IMR-90 (cell line): ENCODE measurements around the gene ATP2B2. TPM values are rescaled to one million over a fixed set of nuclear protein-coding genes. Genes with fewer than 3 reads are reported as not detected.

Experiments used
- ATAC-seq: fragments of 200-7000 bp; cut with Tn5 transposase; 2 replicates; pipeline ENCODE4 v1.9.1; 2020; ENCODE audit warnings: low read depth, mild to moderate bottlenecking, moderate library complexity
- BruUV-seq: library from RNA; stranded (reverse); fragments of 400-500 nt; replicated peaks from 2 replicates; lab custom pipeline; 2021; lab: Mats Ljungman, UMichigan
- CTCF ChIA-PET: fragments of 300-600 bp; formaldehyde crosslinking; extraction: SDS; loops from one replicate; lab custom pipeline; 2021; ENCODE audit warnings: antibody characterized with exemption; lab: Yijun Ruan, JAX
- POLR2A ChIA-PET: fragments of 300-600 bp; sonication (Branson Sonifier 250); formaldehyde crosslinking; loops from one replicate; lab custom pipeline; 2022; ENCODE audit warnings: antibody characterized with exemption; ENCODE audit not compliant: unreplicated experiment; lab: Charles Lee
- DNase-seq: peaks from one replicate; pipeline ENCODE4 v3.0.0; 2013
- H2AFZ ChIP-seq: replicated peaks from 2 replicates; pipeline ENCODE3; 2013; ENCODE audit warnings: low read length, mild to moderate bottlenecking; ENCODE audit not compliant: poor library complexity
- H2AK5ac ChIP-seq: 2 replicates; pipeline ENCODE4 v1.6.1; 2013; ENCODE audit warnings: low read depth, low read length, inconsistent platforms
- H2AK9ac ChIP-seq: replicated peaks from 2 replicates; pipeline ENCODE3; 2013; ENCODE audit warnings: mild to moderate bottlenecking, low read depth, low read length, moderate library complexity; ENCODE audit not compliant: poor library complexity
- H2BK120ac ChIP-seq: 2 replicates; pipeline ENCODE4 v1.6.1; 2013; ENCODE audit warnings: low read depth, low read length, inconsistent platforms
- H2BK15ac ChIP-seq: 3 replicates; pipeline ENCODE4 v1.6.1; 2013; ENCODE audit warnings: low read depth, low read length, inconsistent platforms
- H2BK20ac ChIP-seq: 2 replicates; pipeline ENCODE4 v1.6.1; 2013; ENCODE audit warnings: low read depth, mild to moderate bottlenecking, inconsistent platforms, low read length, moderate library complexity
- H2BK5ac ChIP-seq: 2 replicates; pipeline ENCODE4 v1.6.1; 2013; ENCODE audit warnings: mild to moderate bottlenecking, low read depth, low read length, inconsistent platforms; ENCODE audit not compliant: poor library complexity, severe bottlenecking
- H3K14ac ChIP-seq: replicated peaks from 2 replicates; pipeline ENCODE4 v1.6.1; 2013; ENCODE audit warnings: low read depth, low read length, inconsistent platforms
- H3K18ac ChIP-seq: 2 replicates; pipeline ENCODE4 v1.6.1; 2013; ENCODE audit warnings: low read depth, low read length, control low read depth
- H3K23ac ChIP-seq: 2 replicates; pipeline ENCODE4 v1.6.1; 2013; ENCODE audit warnings: low read depth, low read length, inconsistent platforms
- H3K27ac ChIP-seq: 2 replicates; pipeline ENCODE4 v1.5.1; 2013; ENCODE audit warnings: mild to moderate bottlenecking, control low read depth, low read length; ENCODE audit not compliant: insufficient read depth
- H3K27me3 ChIP-seq: 2 replicates; pipeline ENCODE4 v1.6.1; 2013; ENCODE audit warnings: low read length; ENCODE audit not compliant: control insufficient read depth, insufficient read depth
- H3K36me3 ChIP-seq: 2 replicates; pipeline ENCODE4 v1.6.1; 2013; ENCODE audit warnings: low read length, mixed read lengths; ENCODE audit not compliant: control insufficient read depth, insufficient read depth
- H3K4ac ChIP-seq: 2 replicates; pipeline ENCODE4 v1.6.1; 2013; ENCODE audit warnings: low read depth, low read length, inconsistent platforms
- H3K4me1 ChIP-seq: 2 replicates; pipeline ENCODE4 v1.6.1; 2013; ENCODE audit warnings: low read length, mixed read lengths; ENCODE audit not compliant: control insufficient read depth, insufficient read depth
- H3K4me2 ChIP-seq: 2 replicates; pipeline ENCODE4 v1.6.1; 2013; ENCODE audit warnings: low read depth, mild to moderate bottlenecking, control low read depth, low read length, moderate library complexity
- H3K4me3 ChIP-seq: 2 replicates; pipeline ENCODE4 v1.5.1; 2013; ENCODE audit warnings: low read depth, mild to moderate bottlenecking, control low read depth, low read length, moderate library complexity; ENCODE audit not compliant: insufficient read depth
- H3K56ac ChIP-seq: 2 replicates; pipeline ENCODE4 v1.6.1; 2013; ENCODE audit warnings: low read length, inconsistent platforms; ENCODE audit not compliant: insufficient read depth; ENCODE audit errors: extremely low read depth
- H3K79me1 ChIP-seq, 2 experiments: 2 replicates each; pipeline ENCODE4 v1.6.1; 2013; ENCODE audit warnings: low read length in 2 of 2, inconsistent platforms in 1 of 2, low read depth in 1 of 2
- H3K9ac ChIP-seq: 2 replicates; pipeline ENCODE4 v1.6.1; 2013; ENCODE audit warnings: low read depth, low read length, control low read depth
- H3K9me1 ChIP-seq: 2 replicates; pipeline ENCODE4 v1.6.1; 2013; ENCODE audit warnings: low read length, inconsistent platforms; ENCODE audit not compliant: insufficient read depth
- H3K9me3 ChIP-seq: 2 replicates; pipeline ENCODE4 v1.6.1; 2013; ENCODE audit warnings: low read length; ENCODE audit not compliant: control insufficient read depth, insufficient read depth
- H4K20me1 ChIP-seq: 2 replicates; pipeline ENCODE4 v1.6.1; 2013; ENCODE audit warnings: low read length, inconsistent platforms; ENCODE audit not compliant: insufficient read depth
- H4K5ac ChIP-seq: 2 replicates; pipeline ENCODE4 v1.6.1; 2013; ENCODE audit warnings: mild to moderate bottlenecking, low read depth, low read length, control low read depth
- H4K8ac ChIP-seq, 2 experiments: 2 replicates each; pipeline ENCODE4 v1.6.1; 2013; ENCODE audit warnings: low read depth in 2 of 2, low read length in 2 of 2, control low read depth in 1 of 2, inconsistent platforms in 1 of 2
- H4K91ac ChIP-seq: 2 replicates; pipeline ENCODE4 v1.6.1; 2013; ENCODE audit warnings: low read depth, low read length, inconsistent platforms; ENCODE audit not compliant: insufficient read depth
- BHLHE40 ChIP-seq: fragments of 150-350 bp; IDR thresholded peaks from 2 replicates; pipeline ENCODE4 v1.6.1; 2016; ENCODE audit warnings: mild to moderate bottlenecking, low read depth, low read length
- CEBPB ChIP-seq: IDR thresholded peaks from 2 replicates; pipeline ENCODE4 v1.6.1; 2012; ENCODE audit warnings: low read depth, low read length, improper control_type of control experiment
- CTCF ChIP-seq: conservative IDR thresholded peaks from 2 replicates; pipeline ENCODE4 v1.5.1; 2012; ENCODE audit warnings: mild to moderate bottlenecking, low read depth, low read length, improper control_type of control experiment
- ELK1 ChIP-seq: fragments of 150-350 bp; IDR thresholded peaks from 2 replicates; pipeline ENCODE4 v1.6.1; 2016; ENCODE audit warnings: low read depth, mild to moderate bottlenecking, low read length, moderate library complexity, borderline replicate concordance
- MAZ ChIP-seq: IDR thresholded peaks from 2 replicates; pipeline ENCODE4 v1.6.1; 2012; ENCODE audit warnings: low read depth, mild to moderate bottlenecking, low read length, improper control_type of control experiment, moderate library complexity, borderline replicate concordance
- MXI1 ChIP-seq: IDR thresholded peaks from 2 replicates; pipeline ENCODE4 v1.6.1; 2012; ENCODE audit warnings: low read depth, mild to moderate bottlenecking, low read length, moderate library complexity, borderline replicate concordance
- NFE2L2 ChIP-seq: fragments of 150-350 bp; IDR thresholded peaks from 2 replicates; pipeline ENCODE4 v1.6.1; 2016; ENCODE audit warnings: low read depth, mild to moderate bottlenecking, low read length
- POLR2A ChIP-seq: IDR thresholded peaks from 2 replicates; pipeline ENCODE4 v1.6.1; 2012; ENCODE audit warnings: mild to moderate bottlenecking, low read depth, low read length
- RAD21 ChIP-seq: IDR thresholded peaks from 2 replicates; pipeline ENCODE4 v1.6.1; 2012; ENCODE audit warnings: low read length, improper control_type of control experiment
- RFX5 ChIP-seq: IDR thresholded peaks from 2 replicates; pipeline ENCODE4 v1.8.0; 2012; ENCODE audit warnings: low read depth, mild to moderate bottlenecking, low read length, moderate library complexity
- SMC3 ChIP-seq: fragments of 150-350 bp; IDR thresholded peaks from 2 replicates; pipeline ENCODE4 v1.6.1; 2016; ENCODE audit warnings: low read depth, mild to moderate bottlenecking, antibody characterized with exemption, low read length, moderate library complexity
- USF2 ChIP-seq: fragments of 150-350 bp; IDR thresholded peaks from 2 replicates; pipeline ENCODE4 v1.6.1; 2017; ENCODE audit warnings: mild to moderate bottlenecking, antibody characterized with exemption, low read length, low read depth
- WGBS, 2 experiments: methylation state at CpG; one replicate each; pipeline versions ENCODE4 v1.1.5 to v1.1.7; 2013; ENCODE audit warnings: missing lambda C conversion rate in 2 of 2; ENCODE audit not compliant: insufficient read length in 1 of 2; ENCODE audit errors: extremely low coverage in 2 of 2; 5-methylcytosine and 5-hydroxymethylcytosine counted together
- dilution Hi-C: fragments of 300-500 bp; cut with HindIII; formaldehyde crosslinking; loops from one replicate; pipeline ENCODE4 v1.14.3; 2018; ENCODE audit warnings: low sequenced_read_pairs; ENCODE audit not compliant: unreplicated experiment
- in situ Hi-C: fragments of 300-500 bp; cut with MboI; formaldehyde crosslinking; loops from 3 replicates; pipeline ENCODE4 v1.14.3; 2019; ENCODE audit warnings: low sequenced_read_pairs, inconsistent platforms, mixed read lengths
- intact Hi-C: fragments of 100-400 bp; cut with micrococcal nuclease; formaldehyde crosslinking; loops from 2 replicates; pipeline ENCODE4 v1.10.0; 2022
- polyA plus RNA-seq, 3 experiments: library from polyadenylated mRNA; depleted of rRNA; stranded (reverse); fragments of >200 nt; gene quantifications; 2 replicates each; pipeline ENCODE4 v1.2.3, GENCODE V29; 2012; ENCODE audit warnings: low replicate concordance in 1 of 3
- total RNA-seq: library from RNA; depleted of rRNA; stranded (reverse); fragments of >200 nt; gene quantifications from 2 replicates; pipeline ENCODE4 v1.2.3, GENCODE V29; 2012

ATP2B2 gene
- total and polyA plus RNA-seq, 2 of the 4 experiments (the other 2 are of a cell fraction): under 0.01 to 0.02 TPM

- TF ChIP-seq SMC3 (peak; percentile 26; the same call in 1 of the 2 replicates), MAZ (peak; percentile 41)
Observed at GRCh38 chr3:10366651-10367101, 138.7 kb downstream of the ATP2B2 start (continued).

- Histone ChIP-seq H3K4me2 (no peak overlapping the region), H4K20me1 (no peaks in the 10 kb centered on the region), H2BK5ac (peak overlapping the region; percentile 79), H2BK15ac (peak overlapping the region; percentile 57; the same call in 1 of the 3 replicates), H2AK5ac (peak overlapping the region; percentile 98), H3K23ac (peak overlapping the region; percentile 3; the same call in 1 of the 2 replicates), H2AK9ac (peak overlapping the region; percentile 58), H3K79me1 (no peaks in the 10 kb centered on the region), H2AFZ (peak overlapping the region; percentile 74), H3K9me1 (peaks cover 24% of the 10 kb centered on the region), H3K27me3 (no peaks in the 10 kb centered on the region), H3K18ac (peak overlapping the region; percentile 62; the same call in 1 of the 2 replicates), H3K36me3 (no peaks in the 10 kb centered on the region), H3K4me3 (no peak overlapping the region), H3K4me1 (peaks cover 19% of the 10 kb centered on the region), H3K56ac (peak overlapping the region; percentile 47; the same call in 1 of the 2 replicates), H3K4ac (peak overlapping the region; percentile 42), H3K14ac (peak overlapping the region; percentile 43), H3K9me3 (peaks cover 4% of the 10 kb centered on the region), H4K8ac (peak overlapping the region in 1 of 2 experiments; percentile 79; a peak in 1 of 4 replicates), H4K5ac (peak overlapping the region; percentile 21; the same call in 1 of the 2 replicates), H2BK120ac (peak overlapping the region; percentile 79), H3K9ac (no peak overlapping the region), H4K91ac (peak overlapping the region; percentile 50), H2BK20ac (peak overlapping the region; percentile 78), H3K27ac (no peak overlapping the region)
- POLR2A ChIA-PET: no interaction called here
- CTCF ChIA-PET: interaction anchor here (1.0 to 1.4 kb wide), 3 partner anchors 8 to 26 kb away, joined by 4 to 5 read pairs (median 4); no protein-coding TSS in a partner anchor
- ATAC-seq (no peak), DNase-seq (peak; percentile 82)
- BruUV-seq: no TSS peak
- in situ Hi-C loops: no loop called here
- intact Hi-C loops: loop anchor here (1.0 to 5.0 kb wide), 2 partner anchors 8 to 72 kb away; no protein-coding TSS in a partner anchor
- WGBS, 2 experiments: 40% methylated on average over 1 of the region's 6 CpGs; no CpG with 5 or more reads in 1 of the 2 experiments
- dilution Hi-C loops: no loop called here
- TF ChIP-seq NFE2L2 (no peak), RFX5 (no peak), BHLHE40 (no peak), RAD21 (no peak), SMC3 (no peak), POLR2A (no peak), CEBPB (no peak), MXI1 (no peak), CTCF (no peak), USF2 (no peak), MAZ (no peak), ELK1 (no peak)
Observed at GRCh38 chr3:10365791-10366190, 139.6 kb downstream of the ATP2B2 start.
